H9 (cell line): ENCODE measurements around the gene PRPF19. TPM values are rescaled to one million over a fixed set of nuclear protein-coding genes. Genes with fewer than 3 reads are reported as not detected.

Experiments used
- DNase-seq: peaks from one replicate; pipeline ENCODE4 v3.0.0-alpha.2; 2017
- H2AFZ ChIP-seq: one replicate; pipeline ENCODE4 v1.6.1; 2013; ENCODE audit warnings: mild to moderate bottlenecking, low read length, control low read depth, moderate library complexity
- H2AK5ac ChIP-seq: 2 replicates; pipeline ENCODE4 v1.6.1; 2013; ENCODE audit warnings: low read length, control low read depth, mixed read lengths; ENCODE audit not compliant: insufficient read length
- H2BK120ac ChIP-seq: one replicate; pipeline ENCODE4 v1.6.1; 2013; ENCODE audit warnings: low read depth, mild to moderate bottlenecking, low read length, control low read depth, inconsistent platforms; ENCODE audit not compliant: poor library complexity, severe bottlenecking
- H2BK12ac ChIP-seq: 2 replicates; pipeline ENCODE4 v1.6.1; 2013; ENCODE audit warnings: low read length, control low read depth, mixed read lengths, low read depth; ENCODE audit not compliant: insufficient read length
- H2BK15ac ChIP-seq: 2 replicates; pipeline ENCODE4 v1.6.1; 2013; ENCODE audit warnings: low read depth, low read length, control low read depth
- H2BK20ac ChIP-seq: one replicate; pipeline ENCODE4 v1.6.1; 2013; ENCODE audit warnings: low read depth, mild to moderate bottlenecking, low read length, control low read depth, inconsistent platforms; ENCODE audit not compliant: poor library complexity, severe bottlenecking
- H2BK5ac ChIP-seq: 2 replicates; pipeline ENCODE4 v1.6.1; 2013; ENCODE audit warnings: low read length, control low read depth, mixed read lengths; ENCODE audit not compliant: insufficient read length
- H3K14ac ChIP-seq: 2 replicates; pipeline ENCODE4 v1.6.1; 2013; ENCODE audit warnings: low read length, control low read depth; ENCODE audit not compliant: insufficient read depth
- H3K18ac ChIP-seq: 2 replicates; pipeline ENCODE4 v1.6.1; 2013; ENCODE audit warnings: low read depth, mild to moderate bottlenecking, mixed read lengths, low read length, control low read depth; ENCODE audit not compliant: insufficient read length
- H3K23ac ChIP-seq: 2 replicates; pipeline ENCODE4 v1.6.1; 2013; ENCODE audit warnings: low read length, control low read depth, mixed read lengths, low read depth; ENCODE audit not compliant: insufficient read length
- H3K23me2 ChIP-seq: 2 replicates; pipeline ENCODE4 v1.6.1; 2013; ENCODE audit warnings: low read depth, mild to moderate bottlenecking, mixed read lengths, low read length, control low read depth; ENCODE audit not compliant: insufficient read length, poor library complexity, severe bottlenecking
- H3K27ac ChIP-seq: 2 replicates; pipeline ENCODE4 v1.5.1; 2013; ENCODE audit warnings: low read length, control low read depth, mixed read lengths, low read depth; ENCODE audit not compliant: insufficient read length
- H3K27me3 ChIP-seq: 2 replicates; pipeline ENCODE4 v1.6.1; 2013; ENCODE audit warnings: low read length, control low read depth, inconsistent platforms; ENCODE audit not compliant: insufficient read depth
- H3K4ac ChIP-seq: 2 replicates; pipeline ENCODE4 v1.6.1; 2013; ENCODE audit warnings: low read depth, mild to moderate bottlenecking, control low read depth, inconsistent platforms, low read length, moderate library complexity
- H3K4me1 ChIP-seq: 2 replicates; pipeline ENCODE4 v1.6.1; 2013; ENCODE audit warnings: low read length, control low read depth, inconsistent platforms; ENCODE audit not compliant: insufficient read depth
- H3K4me2 ChIP-seq: 2 replicates; pipeline ENCODE4 v1.6.1; 2013; ENCODE audit warnings: low read length, control low read depth, mixed read lengths; ENCODE audit not compliant: insufficient read length, insufficient read depth
- H3K56ac ChIP-seq: 2 replicates; pipeline ENCODE4 v1.6.1; 2013; ENCODE audit warnings: low read depth, mild to moderate bottlenecking, mixed read lengths, low read length, control low read depth; ENCODE audit not compliant: insufficient read length
- H3K79me1 ChIP-seq: 2 replicates; pipeline ENCODE4 v1.6.1; 2013; ENCODE audit warnings: low read depth, mild to moderate bottlenecking, moderate library complexity, low read length, control low read depth, inconsistent platforms; ENCODE audit not compliant: insufficient read depth, poor library complexity, severe bottlenecking
- H3K79me2 ChIP-seq: 2 replicates; pipeline ENCODE4 v1.6.1; 2013; ENCODE audit warnings: low read length, control low read depth, inconsistent platforms; ENCODE audit not compliant: insufficient read depth
- H3K9ac ChIP-seq: 2 replicates; pipeline ENCODE4 v1.6.1; 2013; ENCODE audit warnings: low read length, control low read depth, mixed read lengths; ENCODE audit not compliant: insufficient read length; ENCODE audit errors: extremely low read depth
- H3K9me3 ChIP-seq: one replicate; pipeline ENCODE4 v1.6.1; 2013; ENCODE audit warnings: low read depth, low read length, inconsistent platforms; ENCODE audit not compliant: control insufficient read depth
- H3T11ph ChIP-seq: one replicate; pipeline ENCODE4 v1.6.1; 2013; ENCODE audit warnings: mild to moderate bottlenecking, low read length, control low read depth, inconsistent platforms
- H4K20me1 ChIP-seq: one replicate; pipeline ENCODE4 v1.6.1; 2013; ENCODE audit not compliant: control insufficient read depth, insufficient read length, insufficient read depth
- H4K5ac ChIP-seq: 2 replicates; pipeline ENCODE4 v1.6.1; 2013; ENCODE audit warnings: low read depth, mild to moderate bottlenecking, mixed read lengths, low read length, control low read depth; ENCODE audit not compliant: insufficient read length
- H4K8ac ChIP-seq: replicated peaks from 2 replicates; pipeline ENCODE4 v1.6.1; 2013; ENCODE audit warnings: low read length, control low read depth, mixed read lengths, low read depth; ENCODE audit not compliant: insufficient read length
- H4K91ac ChIP-seq: 2 replicates; pipeline ENCODE4 v1.6.1; 2013; ENCODE audit warnings: low read depth, mild to moderate bottlenecking, moderate library complexity, mixed read lengths, low read length, control low read depth; ENCODE audit not compliant: insufficient read length
- H3K27ac Mint-ChIP-seq, 3 experiments: 2 replicates in 2 of 3; 3 replicates in 1 of 3; pipeline ENCODE4 v1.8.0; 2020 to 2021; ENCODE audit warnings: mixed read lengths in 3 of 3, mild to moderate bottlenecking in 1 of 3, moderate library complexity in 1 of 3
- H3K27me3 Mint-ChIP-seq: 2 replicates; pipeline ENCODE4 v1.8.0; 2021; ENCODE audit warnings: low read depth, mild to moderate bottlenecking, moderate library complexity, mixed read lengths
- H3K36me3 Mint-ChIP-seq, 3 experiments: 2 replicates in 2 of 3; 3 replicates in 1 of 3; pipeline ENCODE4 v1.8.0; 2020 to 2021; ENCODE audit warnings: low read depth in 3 of 3, mixed read lengths in 3 of 3; ENCODE audit not compliant: insufficient read depth in 1 of 3
- H3K4me1 Mint-ChIP-seq, 2 experiments: 2 replicates each; pipeline ENCODE4 v1.8.0; 2020; ENCODE audit warnings: mixed read lengths in 2 of 2
- H3K4me3 Mint-ChIP-seq, 2 experiments: 2 replicates in 1 of 2; 3 replicates in 1 of 2; pipeline ENCODE4 v1.8.0; 2020 to 2021; ENCODE audit warnings: mild to moderate bottlenecking in 2 of 2, mixed read lengths in 2 of 2, moderate library complexity in 1 of 2
- H3K9me3 Mint-ChIP-seq, 2 experiments: 2 replicates in 1 of 2; 3 replicates in 1 of 2; pipeline ENCODE4 v1.8.0; 2020; ENCODE audit warnings: mild to moderate bottlenecking in 2 of 2, mixed read lengths in 2 of 2, moderate library complexity in 1 of 2
- WGBS: extraction: QIAGEN DNeasy Blood & Tissue Kit; methylation state at CpG from one replicate; pipeline ENCODE4 v1.1.7; 2013; ENCODE audit warnings: missing lambda C conversion rate, low lambda C conversion rate, mixed read lengths; ENCODE audit not compliant: insufficient read length; ENCODE audit errors: extremely low coverage; 5-methylcytosine and 5-hydroxymethylcytosine counted together
- total RNA-seq: library from RNA; stranded (reverse); gene quantifications from 2 replicates; pipeline ENCODE4 v1.2.1, GENCODE V29; 2021
- TF ChIP-seq, protein P1 (sequence below): fragments of 200-600 bp; sonication (generic); conservative IDR thresholded peaks from 3 replicates; pipeline ENCODE4 v1.8.0; 2021; ENCODE audit warnings: antibody characterized with exemption, mild to moderate bottlenecking

The PRPF19 gene
- total RNA-seq, 1 experiment from 2014 or later = 130 TPM

DNA sequence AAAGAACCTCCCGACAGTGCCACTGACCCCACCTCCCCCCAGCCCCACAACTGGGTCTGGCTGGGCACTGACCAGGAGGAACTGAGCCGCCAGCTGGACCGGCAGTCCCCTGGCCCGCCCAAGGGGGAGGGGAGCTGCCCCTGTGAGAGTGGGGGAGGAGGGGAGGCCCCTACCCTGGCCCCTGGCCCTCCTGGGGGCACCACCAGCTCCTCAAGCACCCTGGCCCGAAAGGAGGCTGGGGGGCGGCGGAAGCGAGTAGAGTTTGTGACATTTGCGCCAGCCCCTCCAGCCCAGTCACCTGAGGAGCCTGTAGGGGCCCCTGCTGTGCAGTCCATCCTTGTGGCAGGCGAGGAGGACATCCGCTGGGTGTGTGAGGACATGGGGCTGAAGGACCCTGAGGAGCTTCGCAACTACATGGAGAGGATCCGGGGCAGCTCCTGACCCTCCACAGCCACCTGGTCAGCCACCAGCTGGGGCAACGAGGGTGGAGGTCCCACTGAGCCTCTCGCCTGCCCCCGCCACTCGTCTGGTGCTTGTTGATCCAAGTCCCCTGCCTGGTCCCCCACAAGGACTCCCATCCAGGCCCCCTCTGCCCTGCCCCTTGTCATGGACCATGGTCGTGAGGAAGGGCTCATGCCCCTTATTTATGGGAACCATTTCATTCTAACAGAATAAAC lies 30.2 kb upstream of the PRPF19 start:
- Histone ChIP-seq H2BK20ac (no peak overlapping the region), H3T11ph (no peak overlapping the region), H2AK5ac (no peak overlapping the region), H3K79me1 (no peaks in the 10 kb centered on the region), H3K23me2 (no peaks in the 10 kb centered on the region), H3K4ac (no peak overlapping the region), H3K23ac (no peak overlapping the region), H3K9ac (no peak overlapping the region), H3K9me3 (no peaks in the 10 kb centered on the region), H2BK12ac (no peak overlapping the region), H4K5ac (no peak overlapping the region), H3K27ac (no peak overlapping the region), H3K18ac (no peak overlapping the region), H4K20me1 (no peaks in the 10 kb centered on the region), H3K14ac (no peak overlapping the region), H2BK15ac (no peak overlapping the region), H3K4me1 (no peaks in the 10 kb centered on the region), H3K4me2 (no peak overlapping the region), H4K91ac (no peak overlapping the region), H3K27me3 (no peaks in the 10 kb centered on the region), H2AFZ (no peak overlapping the region), H4K8ac (no peak overlapping the region), H2BK120ac (no peak overlapping the region), H3K56ac (no peak overlapping the region), H2BK5ac (no peak overlapping the region), H3K79me2 (no peaks in the 10 kb centered on the region)
- H3K4me1 Mint-ChIP-seq = peaks cover 13 to 19% of the 10 kb centered on the region in 2 experiments
- WGBS = no CpG with 5 or more reads among the region's 18 CpGs
- peak overlapping the region in 1 of 3 experiments; percentile 18; a peak in 3 of 7 replicates for H3K27ac Mint-ChIP-seq
- TF ChIP-seq, protein P1, sequence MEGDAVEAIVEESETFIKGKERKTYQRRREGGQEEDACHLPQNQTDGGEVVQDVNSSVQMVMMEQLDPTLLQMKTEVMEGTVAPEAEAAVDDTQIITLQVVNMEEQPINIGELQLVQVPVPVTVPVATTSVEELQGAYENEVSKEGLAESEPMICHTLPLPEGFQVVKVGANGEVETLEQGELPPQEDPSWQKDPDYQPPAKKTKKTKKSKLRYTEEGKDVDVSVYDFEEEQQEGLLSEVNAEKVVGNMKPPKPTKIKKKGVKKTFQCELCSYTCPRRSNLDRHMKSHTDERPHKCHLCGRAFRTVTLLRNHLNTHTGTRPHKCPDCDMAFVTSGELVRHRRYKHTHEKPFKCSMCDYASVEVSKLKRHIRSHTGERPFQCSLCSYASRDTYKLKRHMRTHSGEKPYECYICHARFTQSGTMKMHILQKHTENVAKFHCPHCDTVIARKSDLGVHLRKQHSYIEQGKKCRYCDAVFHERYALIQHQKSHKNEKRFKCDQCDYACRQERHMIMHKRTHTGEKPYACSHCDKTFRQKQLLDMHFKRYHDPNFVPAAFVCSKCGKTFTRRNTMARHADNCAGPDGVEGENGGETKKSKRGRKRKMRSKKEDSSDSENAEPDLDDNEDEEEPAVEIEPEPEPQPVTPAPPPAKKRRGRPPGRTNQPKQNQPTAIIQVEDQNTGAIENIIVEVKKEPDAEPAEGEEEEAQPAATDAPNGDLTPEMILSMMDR = no peak
- no peak overlapping the region for H3K4me3 Mint-ChIP-seq
- H3K36me3 Mint-ChIP-seq = peaks cover 4 to 31% (median 26%) of the 10 kb centered on the region in 3 experiments; a peak in 6 of 7 replicates
- peaks cover 2% of the 10 kb centered on the region for H3K27me3 Mint-ChIP-seq
- no peaks in the 10 kb centered on the region for H3K9me3 Mint-ChIP-seq
- DNase-seq = no peak
